ENCODE results near the gene KATNAL2.
A peak's percentile ranks its signal among the peaks of the same experiment; 100 is the strongest.
"Not testable (repeated sequence)": the region's sequence is repeated elsewhere in the genome, so short reads cannot be mapped to it uniquely, and the experiment has no call there.

Gene KATNAL2

GRCh38 chr18:47032945-47033344 lies 115.5 kb downstream of the KATNAL2 start:
- Histone ChIP-seq H3K4me3 (ENCODE audit: insufficient read length, low read depth) (no peak overlapping the region), H3K27me3 (ENCODE audit: insufficient read depth, insufficient read length) (no peaks in the 10 kb centered on the region), H3K9ac (ENCODE audit: insufficient read length, low read depth) (no peak overlapping the region), H3K9me3 (ENCODE audit: insufficient read depth, low read length) (no peaks in the 10 kb centered on the region), H3K4me1 (ENCODE audit: insufficient read depth, insufficient read length) (no peaks in the 10 kb centered on the region), H3K36me3 (ENCODE audit: insufficient read depth, insufficient read length, low read length) (no peaks in the 10 kb centered on the region)
- TF ChIP-seq YY1 (IDR thresholded peaks at IDR 0.05; ENCODE audit: insufficient read depth, insufficient read length): no peak
- TF ChIP-seq SUZ12 (IDR thresholded peaks at IDR 0.05; ENCODE audit: extremely low read depth, insufficient read depth, insufficient read length): no peak
- TF ChIP-seq ZNF274 (IDR thresholded peaks at IDR 0.05; ENCODE audit: low read depth, low read length): no peak
- DNase-seq (ENCODE audit: low read depth, low spot score): no peak

- H3K9me3 ChIP-seq (ENCODE audit: insufficient read depth, low read length); DNase-seq (ENCODE audit: low read depth, low spot score); H3K36me3 ChIP-seq (ENCODE audit: insufficient read depth, insufficient read length, low read length); H3K27me3 ChIP-seq (ENCODE audit: insufficient read depth, insufficient read length); H3K4me1 ChIP-seq (ENCODE audit: insufficient read depth, insufficient read length); H3K4me3 ChIP-seq (ENCODE audit: insufficient read length, low read depth); H3K9ac ChIP-seq (ENCODE audit: insufficient read length, low read depth): not testable (repeated sequence)
Observed at GRCh38 chr18:47034591-47034990, 117.2 kb downstream of the KATNAL2 start.

GRCh38 chr18:47035156-47035671 lies 117.8 kb downstream of the KATNAL2 start, which contains the start of gene ELOA2:
TSS of gene ELOA2 (minus strand) at chr18:47035621. CDS start at chr18:47035264, 357 bp downstream.
- H3K4me3 ChIP-seq (ENCODE audit: insufficient read length, low read depth): no peak within 1 kb of the TSS

GRCh38 chr18:47036298-47036874 lies 119.0 kb downstream of the KATNAL2 start:
- no peaks in the 10 kb centered on the region for H3K27me3 ChIP-seq (ENCODE audit: insufficient read depth, insufficient read length)
- no peaks in the 10 kb centered on the region for H3K36me3 ChIP-seq (ENCODE audit: insufficient read depth, insufficient read length, low read length)
- H3K4me1 ChIP-seq (ENCODE audit: insufficient read depth, insufficient read length): no peaks in the 10 kb centered on the region
- H3K9ac ChIP-seq (ENCODE audit: insufficient read length, low read depth): no peak overlapping the region
- peak; percentile 15 for DNase-seq (ENCODE audit: low read depth, low spot score)
- no peak for TF ChIP-seq YY1 (IDR thresholded peaks at IDR 0.05; ENCODE audit: insufficient read depth, insufficient read length)
- TF ChIP-seq SUZ12 (IDR thresholded peaks at IDR 0.05; ENCODE audit: extremely low read depth, insufficient read depth, insufficient read length): no peak
- TF ChIP-seq ZNF274 (IDR thresholded peaks at IDR 0.05; ENCODE audit: low read depth, low read length): no peak
- H3K9me3 ChIP-seq (ENCODE audit: insufficient read depth, low read length): no peaks in the 10 kb centered on the region
- H3K4me3 ChIP-seq (ENCODE audit: insufficient read length, low read depth): no peak overlapping the region

More at GRCh38 chr18:47035156-47035671, 117.8 kb downstream of the KATNAL2 start, which contains the start of gene ELOA2:
- no peak for DNase-seq (ENCODE audit: low read depth, low spot score)
- Histone ChIP-seq H3K36me3 (ENCODE audit: insufficient read depth, insufficient read length, low read length) (no peaks in the 10 kb centered on the region), H3K9ac (ENCODE audit: insufficient read length, low read depth) (no peak within 1 kb of the TSS), H3K27me3 (ENCODE audit: insufficient read depth, insufficient read length) (no peaks in the 10 kb centered on the region), H3K9me3 (ENCODE audit: insufficient read depth, low read length) (no peaks in the 10 kb centered on the region), H3K4me1 (ENCODE audit: insufficient read depth, insufficient read length) (no peaks in the 10 kb centered on the region)
- TF ChIP-seq ZNF274 (IDR thresholded peaks at IDR 0.05; ENCODE audit: low read depth, low read length) (no peak), SUZ12 (IDR thresholded peaks at IDR 0.05; ENCODE audit: extremely low read depth, insufficient read depth, insufficient read length) (no peak), YY1 (IDR thresholded peaks at IDR 0.05; ENCODE audit: insufficient read depth, insufficient read length) (no peak)

GRCh38 chr18:47036927-47037578 lies 119.7 kb downstream of the KATNAL2 start:
- Histone ChIP-seq H3K36me3 (ENCODE audit: insufficient read depth, insufficient read length, low read length) (no peaks in the 10 kb centered on the region), H3K4me1 (ENCODE audit: insufficient read depth, insufficient read length) (no peaks in the 10 kb centered on the region), H3K4me3 (ENCODE audit: insufficient read length, low read depth) (no peak overlapping the region), H3K9ac (ENCODE audit: insufficient read length, low read depth) (no peak overlapping the region), H3K27me3 (ENCODE audit: insufficient read depth, insufficient read length) (no peaks in the 10 kb centered on the region), H3K9me3 (ENCODE audit: insufficient read depth, low read length) (no peaks in the 10 kb centered on the region)
- TF ChIP-seq ZNF274 (IDR thresholded peaks at IDR 0.05; ENCODE audit: low read depth, low read length) (no peak), YY1 (IDR thresholded peaks at IDR 0.05; ENCODE audit: insufficient read depth, insufficient read length) (no peak), SUZ12 (IDR thresholded peaks at IDR 0.05; ENCODE audit: extremely low read depth, insufficient read depth, insufficient read length) (no peak)
- DNase-seq (ENCODE audit: low read depth, low spot score): no peak

- H3K4me3 ChIP-seq (ENCODE audit: insufficient read length, low read depth): no peak overlapping the region
- no peaks in the 10 kb centered on the region for H3K4me1 ChIP-seq (ENCODE audit: insufficient read depth, insufficient read length)
- no peaks in the 10 kb centered on the region for H3K9me3 ChIP-seq (ENCODE audit: insufficient read depth, low read length)
- TF ChIP-seq YY1 (IDR thresholded peaks at IDR 0.05; ENCODE audit: insufficient read depth, insufficient read length) (no peak), ZNF274 (IDR thresholded peaks at IDR 0.05; ENCODE audit: low read depth, low read length) (no peak), SUZ12 (IDR thresholded peaks at IDR 0.05; ENCODE audit: extremely low read depth, insufficient read depth, insufficient read length) (no peak)
- no peak overlapping the region for H3K9ac ChIP-seq (ENCODE audit: insufficient read length, low read depth)
- H3K36me3 ChIP-seq (ENCODE audit: insufficient read depth, insufficient read length, low read length): no peaks in the 10 kb centered on the region
- no peaks in the 10 kb centered on the region for H3K27me3 ChIP-seq (ENCODE audit: insufficient read depth, insufficient read length)
- no peak for DNase-seq (ENCODE audit: low read depth, low spot score)
Observed at GRCh38 chr18:47040982-47041381, 123.6 kb downstream of the KATNAL2 start.

GRCh38 chr18:47050468-47050867 lies 133.1 kb downstream of the KATNAL2 start:
- no peak overlapping the region for H3K4me3 ChIP-seq (ENCODE audit: insufficient read length, low read depth)
- H3K4me1 ChIP-seq (ENCODE audit: insufficient read depth, insufficient read length): no peaks in the 10 kb centered on the region
- no peaks in the 10 kb centered on the region for H3K27me3 ChIP-seq (ENCODE audit: insufficient read depth, insufficient read length)
- peak; percentile 11 for DNase-seq (ENCODE audit: low read depth, low spot score)
- no peaks in the 10 kb centered on the region for H3K36me3 ChIP-seq (ENCODE audit: insufficient read depth, insufficient read length, low read length)
- TF ChIP-seq YY1 (IDR thresholded peaks at IDR 0.05; ENCODE audit: insufficient read depth, insufficient read length) (no peak), SUZ12 (IDR thresholded peaks at IDR 0.05; ENCODE audit: extremely low read depth, insufficient read depth, insufficient read length) (no peak), ZNF274 (IDR thresholded peaks at IDR 0.05; ENCODE audit: low read depth, low read length) (no peak)
- no peak overlapping the region for H3K9ac ChIP-seq (ENCODE audit: insufficient read length, low read depth)
- no peaks in the 10 kb centered on the region for H3K9me3 ChIP-seq (ENCODE audit: insufficient read depth, low read length)
